ENCODE data around the gene DSTN. TPM values are rescaled to one million over a fixed set of nuclear protein-coding genes. Genes with fewer than 3 reads are reported as not detected.
"Not testable (repeated sequence)": the region's sequence is repeated elsewhere in the genome, so short reads cannot be mapped to it uniquely, and the experiment has no call there.

DSTN gene
- total and polyA plus RNA-seq, 9 donors = 162 to 1,033 (median 324) TPM

- H3K27me3 ChIP-seq = no peaks in the 10 kb centered on the region
- TF ChIP-seq POLR2A (IDR thresholded peaks at IDR 0.05) = no peak
- TF ChIP-seq, protein P1, sequence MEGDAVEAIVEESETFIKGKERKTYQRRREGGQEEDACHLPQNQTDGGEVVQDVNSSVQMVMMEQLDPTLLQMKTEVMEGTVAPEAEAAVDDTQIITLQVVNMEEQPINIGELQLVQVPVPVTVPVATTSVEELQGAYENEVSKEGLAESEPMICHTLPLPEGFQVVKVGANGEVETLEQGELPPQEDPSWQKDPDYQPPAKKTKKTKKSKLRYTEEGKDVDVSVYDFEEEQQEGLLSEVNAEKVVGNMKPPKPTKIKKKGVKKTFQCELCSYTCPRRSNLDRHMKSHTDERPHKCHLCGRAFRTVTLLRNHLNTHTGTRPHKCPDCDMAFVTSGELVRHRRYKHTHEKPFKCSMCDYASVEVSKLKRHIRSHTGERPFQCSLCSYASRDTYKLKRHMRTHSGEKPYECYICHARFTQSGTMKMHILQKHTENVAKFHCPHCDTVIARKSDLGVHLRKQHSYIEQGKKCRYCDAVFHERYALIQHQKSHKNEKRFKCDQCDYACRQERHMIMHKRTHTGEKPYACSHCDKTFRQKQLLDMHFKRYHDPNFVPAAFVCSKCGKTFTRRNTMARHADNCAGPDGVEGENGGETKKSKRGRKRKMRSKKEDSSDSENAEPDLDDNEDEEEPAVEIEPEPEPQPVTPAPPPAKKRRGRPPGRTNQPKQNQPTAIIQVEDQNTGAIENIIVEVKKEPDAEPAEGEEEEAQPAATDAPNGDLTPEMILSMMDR (IDR thresholded peaks at IDR 0.05) = no peak
- no peak for TF ChIP-seq EP300 (IDR thresholded peaks at IDR 0.05)
- H3K27ac ChIP-seq = no peak overlapping the region
- intact Hi-C loops (cut with DNase I) = no loop called here
- 94 to 98% (median 97%) methylated on average over 2 of the region's 2 CpGs for WGBS, 3 donors
- no peaks in the 10 kb centered on the region for H3K9me3 ChIP-seq
- no peak overlapping the region for H3K4me3 ChIP-seq
- peaks cover 21% of the 10 kb centered on the region for H3K4me1 ChIP-seq (ENCODE audit: insufficient read depth)
- no peak for DNase-seq
- no peaks in the 10 kb centered on the region for H3K36me3 ChIP-seq
Measured at GRCh38 chr20:17658648-17658993, 88.7 kb downstream of the DSTN start.

DNA sequence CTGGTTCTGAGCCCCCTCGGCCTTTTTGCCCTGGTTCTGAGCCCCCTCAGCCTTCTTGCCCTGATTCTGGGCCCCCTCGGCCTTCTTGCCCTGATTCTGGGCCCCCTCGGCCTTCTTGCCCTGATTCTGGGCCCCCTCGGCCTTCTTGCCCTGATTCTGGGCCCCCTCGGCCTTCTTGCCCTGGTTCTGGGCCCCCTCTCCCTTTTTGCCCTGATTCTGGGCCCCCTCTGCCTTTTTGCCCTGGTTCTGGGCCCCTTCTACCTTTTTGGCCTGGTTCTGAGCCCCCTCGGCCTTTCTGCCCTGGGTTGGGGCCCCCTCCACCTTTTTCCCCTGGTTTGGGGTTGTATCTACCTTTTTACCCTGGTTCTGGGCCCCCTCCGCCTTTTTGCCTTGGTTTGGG, 89.5 kb downstream of the DSTN start:
- H3K27ac ChIP-seq; H3K27me3 ChIP-seq; intact Hi-C loops (cut with DNase I); H3K9me3 ChIP-seq; H3K36me3 ChIP-seq; DNase-seq; H3K4me3 ChIP-seq: not testable (repeated sequence)
- H3K4me1 ChIP-seq (ENCODE audit: insufficient read depth) = peaks cover 23% of the 10 kb centered on the region
- WGBS, 3 donors = 94 to 98% (median 94%) methylated on average over 7 of the region's 7 CpGs

Other genes starting within 250 kb of the DSTN start
- gene BFSP1, start 38.7 kb upstream of the DSTN start, total RNA-seq = 1 to 10 TPM in 6 of 7 donors, under 1 TPM in 1; 0.92 to 4.9 (median 1.3) TPM
- gene BFSP1, start 38.7 kb upstream of the DSTN start, polyA plus RNA-seq = 1 to 10 TPM; 1.5 to 4.1 TPM
- 100 to 1,000 TPM in 2 of 7 donors, 10 to 100 TPM in 5; 29.2 to 159 (median 96.2) TPM for gene RRBP1, start 112.2 kb downstream of the DSTN start, total RNA-seq
- 10 to 100 TPM; 51.8 to 64.4 TPM for gene RRBP1, start 112.2 kb downstream of the DSTN start, polyA plus RNA-seq
- gene BANF2, start 129.9 kb downstream of the DSTN start, total RNA-seq = not detected
- not detected for gene BANF2, start 129.9 kb downstream of the DSTN start, polyA plus RNA-seq